Upper lobe of left lung (tissue), 4 donors: ENCODE measurements around the gene C3AR1.

ENCODE experiments used
- EP300 ChIP-seq, 4 donors: sonication (generic); formaldehyde crosslinking; IDR thresholded peaks; one replicate each; pipeline ENCODE4 v1.5.1; 2017; ENCODE audit warnings: antibody characterized with exemption in 4 of 4, control low read depth in 2 of 4
- POLR2A ChIP-seq, 4 donors: fragments of 450-650 bp; IDR thresholded peaks; one replicate each; pipeline ENCODE4 v1.5.1; 2016 to 2017; ENCODE audit warnings: antibody characterized with exemption in 4 of 4, mild to moderate bottlenecking in 2 of 4
- POLR2AphosphoS5 ChIP-seq, 2 donors: sonication (generic); formaldehyde crosslinking; IDR thresholded peaks; one replicate each; pipeline ENCODE4 v1.5.1; 2017; ENCODE audit warnings: antibody characterized with exemption in 2 of 2
- TF ChIP-seq, protein P1 (sequence below), 6 experiments: fragments of 450-650 bp in 4 of 6; fragments of 200-600 bp in 2 of 6; sonication (generic) in 2 of 6; IDR thresholded peaks; one replicate each; pipeline ENCODE4 v1.5.1; 2016 to 2019; ENCODE audit warnings: antibody characterized with exemption in 6 of 6

DNA sequence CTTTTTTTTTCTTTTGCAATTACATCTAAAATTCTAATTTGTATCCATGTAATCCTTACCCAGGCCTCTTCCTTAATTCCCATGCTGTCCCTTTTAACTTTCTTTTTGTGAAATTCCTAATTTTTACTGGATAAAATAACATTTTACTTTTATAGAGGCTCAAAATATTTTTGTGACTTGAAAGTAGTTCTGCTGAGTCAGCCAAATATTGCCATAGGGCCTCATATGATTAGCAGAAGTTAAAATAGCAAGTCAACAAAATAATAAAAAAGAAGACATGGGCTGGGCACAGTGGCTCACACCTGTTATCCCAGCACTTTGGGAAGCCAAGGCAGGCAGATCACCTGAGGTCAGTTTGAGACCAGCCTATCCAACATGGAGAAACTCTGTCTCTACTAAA lies 2.0 kb downstream of the C3AR1 start:
- TF ChIP-seq, protein P1, sequence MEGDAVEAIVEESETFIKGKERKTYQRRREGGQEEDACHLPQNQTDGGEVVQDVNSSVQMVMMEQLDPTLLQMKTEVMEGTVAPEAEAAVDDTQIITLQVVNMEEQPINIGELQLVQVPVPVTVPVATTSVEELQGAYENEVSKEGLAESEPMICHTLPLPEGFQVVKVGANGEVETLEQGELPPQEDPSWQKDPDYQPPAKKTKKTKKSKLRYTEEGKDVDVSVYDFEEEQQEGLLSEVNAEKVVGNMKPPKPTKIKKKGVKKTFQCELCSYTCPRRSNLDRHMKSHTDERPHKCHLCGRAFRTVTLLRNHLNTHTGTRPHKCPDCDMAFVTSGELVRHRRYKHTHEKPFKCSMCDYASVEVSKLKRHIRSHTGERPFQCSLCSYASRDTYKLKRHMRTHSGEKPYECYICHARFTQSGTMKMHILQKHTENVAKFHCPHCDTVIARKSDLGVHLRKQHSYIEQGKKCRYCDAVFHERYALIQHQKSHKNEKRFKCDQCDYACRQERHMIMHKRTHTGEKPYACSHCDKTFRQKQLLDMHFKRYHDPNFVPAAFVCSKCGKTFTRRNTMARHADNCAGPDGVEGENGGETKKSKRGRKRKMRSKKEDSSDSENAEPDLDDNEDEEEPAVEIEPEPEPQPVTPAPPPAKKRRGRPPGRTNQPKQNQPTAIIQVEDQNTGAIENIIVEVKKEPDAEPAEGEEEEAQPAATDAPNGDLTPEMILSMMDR (IDR thresholded peaks at IDR 0.05), result no peak
- TF ChIP-seq POLR2AphosphoS5 (IDR thresholded peaks at IDR 0.05), result no peak
- peak in 1 of 4 donors; percentile 31 for TF ChIP-seq POLR2A (IDR thresholded peaks at IDR 0.05)
- TF ChIP-seq EP300 (IDR thresholded peaks at IDR 0.05), result no peak
